ENCODE results near the gene CCNJ.

DNA sequence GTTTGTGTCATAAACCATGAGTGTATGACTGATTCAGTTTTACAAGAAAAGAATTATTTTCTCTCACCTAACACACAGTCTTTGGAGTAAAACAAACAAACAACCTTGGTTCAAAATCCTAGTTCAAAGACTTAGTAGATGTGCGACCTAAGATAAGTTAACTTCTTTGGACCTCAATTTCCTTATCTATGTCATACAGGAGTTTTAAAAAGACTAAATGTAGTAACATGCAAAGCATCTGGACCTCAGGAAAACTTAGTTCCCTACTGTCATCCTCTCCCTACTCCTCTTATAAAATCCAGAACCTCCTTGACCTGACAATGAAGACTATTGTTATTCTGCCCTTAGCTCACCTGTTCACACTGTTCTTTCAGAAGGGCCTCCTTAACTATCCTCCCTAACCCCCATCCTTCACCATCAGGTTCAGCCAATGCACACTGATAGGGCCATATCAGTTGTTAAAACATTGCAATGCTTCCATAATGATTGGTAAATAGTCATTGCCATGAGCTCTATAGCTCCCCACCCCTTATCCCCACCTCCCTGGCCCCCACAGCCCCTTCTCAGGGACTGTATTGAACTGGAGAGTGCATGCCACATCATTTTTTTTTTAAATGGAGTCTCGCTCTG is 28.8 kb upstream of the CCNJ start:
- TF ChIP-seq, protein P1, sequence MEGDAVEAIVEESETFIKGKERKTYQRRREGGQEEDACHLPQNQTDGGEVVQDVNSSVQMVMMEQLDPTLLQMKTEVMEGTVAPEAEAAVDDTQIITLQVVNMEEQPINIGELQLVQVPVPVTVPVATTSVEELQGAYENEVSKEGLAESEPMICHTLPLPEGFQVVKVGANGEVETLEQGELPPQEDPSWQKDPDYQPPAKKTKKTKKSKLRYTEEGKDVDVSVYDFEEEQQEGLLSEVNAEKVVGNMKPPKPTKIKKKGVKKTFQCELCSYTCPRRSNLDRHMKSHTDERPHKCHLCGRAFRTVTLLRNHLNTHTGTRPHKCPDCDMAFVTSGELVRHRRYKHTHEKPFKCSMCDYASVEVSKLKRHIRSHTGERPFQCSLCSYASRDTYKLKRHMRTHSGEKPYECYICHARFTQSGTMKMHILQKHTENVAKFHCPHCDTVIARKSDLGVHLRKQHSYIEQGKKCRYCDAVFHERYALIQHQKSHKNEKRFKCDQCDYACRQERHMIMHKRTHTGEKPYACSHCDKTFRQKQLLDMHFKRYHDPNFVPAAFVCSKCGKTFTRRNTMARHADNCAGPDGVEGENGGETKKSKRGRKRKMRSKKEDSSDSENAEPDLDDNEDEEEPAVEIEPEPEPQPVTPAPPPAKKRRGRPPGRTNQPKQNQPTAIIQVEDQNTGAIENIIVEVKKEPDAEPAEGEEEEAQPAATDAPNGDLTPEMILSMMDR (CRISPR knock-in tag; IDR thresholded peaks at IDR 0.05), result no peak
- TF ChIP-seq, protein P2, sequence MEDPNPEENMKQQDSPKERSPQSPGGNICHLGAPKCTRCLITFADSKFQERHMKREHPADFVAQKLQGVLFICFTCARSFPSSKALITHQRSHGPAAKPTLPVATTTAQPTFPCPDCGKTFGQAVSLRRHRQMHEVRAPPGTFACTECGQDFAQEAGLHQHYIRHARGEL (CRISPR knock-in tag; IDR thresholded peaks at IDR 0.05), result no peak
- TF ChIP-seq ARNTL (CRISPR knock-in tag; IDR thresholded peaks at IDR 0.05) (no peak), TAF1 (CRISPR knock-in tag; IDR thresholded peaks at IDR 0.05) (no peak)

Data from HepG2 (cell line).